Measurements from ENCODE around the gene LMTK3.

LMTK3 gene

GRCh38 chr19:48471836-48472235 is 39.8 kb downstream of the LMTK3 start:
- no peak for DNase-seq (ENCODE audit: low read depth)

- DNase-seq (ENCODE audit: low read depth) = no peak
Measured at GRCh38 chr19:48470856-48471255, 40.8 kb downstream of the LMTK3 start.

- DNase-seq (ENCODE audit: low read depth) = no peak
Measured at GRCh38 chr19:48469934-48470680, 41.5 kb downstream of the LMTK3 start.

- DNase-seq (ENCODE audit: low read depth) = peak; percentile 85
Measured at GRCh38 chr19:48469289-48469881, 42.2 kb downstream of the LMTK3 start, which contains the start of gene CYTH2. CYTH2 (plus strand) TSS chr19:48469369; CDS start chr19:48469508, 139 bp downstream.

GRCh38 chr19:48468772-48469288 is 42.8 kb downstream of the LMTK3 start:
- DNase-seq (ENCODE audit: low read depth) = peak; percentile 100

GRCh38 chr19:48466561-48467325 is 44.9 kb downstream of the LMTK3 start:
- no peak for DNase-seq (ENCODE audit: low read depth)

GRCh38 chr19:48465215-48465614 is 46.4 kb downstream of the LMTK3 start:
- no peak for DNase-seq (ENCODE audit: low read depth)

GRCh38 chr19:48461982-48462655 is 49.5 kb downstream of the LMTK3 start:
- DNase-seq (ENCODE audit: low read depth) = no peak

- DNase-seq (ENCODE audit: low read depth) = no peak
Measured at GRCh38 chr19:48461651-48461981, 50.0 kb downstream of the LMTK3 start.

GRCh38 chr19:48458016-48458415 is 53.6 kb downstream of the LMTK3 start:
- DNase-seq (ENCODE audit: low read depth) = peak; percentile 76

GRCh38 chr19:48456864-48457263 is 54.8 kb downstream of the LMTK3 start:
- no peak for DNase-seq (ENCODE audit: low read depth)

GRCh38 chr19:48455908-48456562 is 55.6 kb downstream of the LMTK3 start:
- no peak for DNase-seq (ENCODE audit: low read depth)

GRCh38 chr19:48455171-48455907 is 56.3 kb downstream of the LMTK3 start, which contains the start of gene KCNJ14:
KCNJ14 (plus strand) TSS chr19:48455574; CDS start chr19:48461725, 6,151 bp downstream.
- no peak for DNase-seq (ENCODE audit: low read depth)

GRCh38 chr19:48454150-48454730 is 57.4 kb downstream of the LMTK3 start:
- no peak for DNase-seq (ENCODE audit: low read depth)

- DNase-seq (ENCODE audit: low read depth) = no peak
Measured at GRCh38 chr19:48452289-48453190, 59.1 kb downstream of the LMTK3 start.

GRCh38 chr19:48451624-48452023 is 60.0 kb downstream of the LMTK3 start:
- DNase-seq (ENCODE audit: low read depth) = no peak

GRCh38 chr19:48450863-48451262 is 60.8 kb downstream of the LMTK3 start:
- no peak for DNase-seq (ENCODE audit: low read depth)

- DNase-seq (ENCODE audit: low read depth) = no peak
Measured at GRCh38 chr19:48450441-48450840, 61.2 kb downstream of the LMTK3 start.

GRCh38 chr19:48448563-48448962 is 63.1 kb downstream of the LMTK3 start:
- no peak for DNase-seq (ENCODE audit: low read depth)

All from fibroblast of gingiva (primary cell).